ENCODE results near the gene PRRX1. TPM values are rescaled to one million over a fixed set of nuclear protein-coding genes. Genes with fewer than 3 reads are reported as not detected.

The PRRX1 gene
- under 1 TPM in 3 of 5 donors, not detected in 2; 0.07 to 0.50 (median 0.41) TPM for total RNA-seq
- 0.37 TPM for total RNA-seq (2013)
- total RNA-seq = 0 to 0.09 (median 0) reads per million in 29 experiments

GRCh38 chr1:170664093-170664827 is at the start of gene PRRX1:
PRRX1 (plus strand) TSS chr1:170664131; CDS start chr1:170664219, 88 bp downstream.
- H3K27me3 Mint-ChIP-seq = peaks cover 77 to 86% of the 10 kb centered on the region in 2 donors
- H3K27ac Mint-ChIP-seq = no peak within 1 kb of the TSS
- 4% methylated on average over 49 of the region's 56 CpGs for WGBS (ENCODE audit: insufficient coverage)
- no peak for DNase-seq
- no peaks in the 10 kb centered on the region for H3K9me3 ChIP-seq
- peaks cover 38 to 53% (median 45%) of the 10 kb centered on the region in 3 donors for H3K4me1 Mint-ChIP-seq
- POLR2A ChIA-PET = no interaction called here
- CTCF ChIA-PET = no interaction called here
- H3K36me3 Mint-ChIP-seq = no peaks in the 10 kb centered on the region
- no peak within 1 kb of the TSS for H3K4me3 ChIP-seq (ENCODE audit: control insufficient read depth in 1 of 2, extremely low read depth in 1 of 2, low read length in 1 of 2)
- peak within 1 kb of the TSS in 2 of 3 donors; percentile 31 to 48 for H3K4me3 Mint-ChIP-seq
- no peaks in the 10 kb centered on the region for H3K9me3 Mint-ChIP-seq
- no peak within 1 kb of the TSS for H3K27ac ChIP-seq (ENCODE audit: low read length)
- no peaks in the 10 kb centered on the region for H3K36me3 ChIP-seq (ENCODE audit: control insufficient read depth in 2 of 2, extremely low read depth in 1 of 2, insufficient read depth in 1 of 2, low read length in 1 of 2)
- peaks cover 0 to 10% of the 10 kb centered on the region in 2 experiments for H3K4me1 ChIP-seq (ENCODE audit: control insufficient read depth in 1 of 2, extremely low read depth in 1 of 2, insufficient read depth in 2 of 2, low read length in 2 of 2)
- peaks cover 14 to 86% of the 10 kb centered on the region in 2 experiments for H3K27me3 ChIP-seq (replicated peaks in 1 of 2; ENCODE audit: control insufficient read depth in 2 of 2, extremely low read depth in 1 of 2, insufficient read depth in 2 of 2, low read length in 1 of 2)
- no peak for ATAC-seq (replicated peaks in 1 of 4)

GRCh38 chr1:170617591-170618330 is 46.2 kb upstream of the PRRX1 start:
- Mint-ChIP-seq H3K36me3 (no peaks in the 10 kb centered on the region), H3K9me3 (peaks cover 2 to 5% (median 4%) of the 10 kb centered on the region in 3 donors), H3K27ac (no peak overlapping the region), H3K27me3 (peaks cover 10 to 19% of the 10 kb centered on the region in 2 donors), H3K4me1 (no peaks in the 10 kb centered on the region), H3K4me3 (no peak overlapping the region)
- ATAC-seq (replicated peaks in 1 of 4) (no peak), DNase-seq (no peak)
- Histone ChIP-seq H3K27ac (ENCODE audit: low read length) (no peak overlapping the region), H3K4me3 (ENCODE audit: control insufficient read depth in 1 of 2, extremely low read depth in 1 of 2, low read length in 1 of 2) (no peak overlapping the region), H3K9me3 (no peaks in the 10 kb centered on the region), H3K4me1 (ENCODE audit: control insufficient read depth in 1 of 2, extremely low read depth in 1 of 2, insufficient read depth in 2 of 2, low read length in 2 of 2) (no peaks in the 10 kb centered on the region), H3K27me3 (replicated peaks in 1 of 2; ENCODE audit: control insufficient read depth in 2 of 2, extremely low read depth in 1 of 2, insufficient read depth in 2 of 2, low read length in 1 of 2) (peaks cover 0 to 8% of the 10 kb centered on the region in 2 experiments), H3K36me3 (ENCODE audit: control insufficient read depth in 2 of 2, extremely low read depth in 1 of 2, insufficient read depth in 1 of 2, low read length in 1 of 2) (no peaks in the 10 kb centered on the region)
- POLR2A ChIA-PET = no interaction called here
- CTCF ChIA-PET = interaction anchor here in 1 of 2 donors (0.6 kb wide), 1 partner anchor 1160 kb away, joined by 3 read pairs; no protein-coding TSS in a partner anchor
- 88% methylated on average over 1 of the region's 7 CpGs for WGBS (ENCODE audit: insufficient coverage)

GRCh38 chr1:170618421-170618820 is 45.5 kb upstream of the PRRX1 start:
- H3K27ac Mint-ChIP-seq = no peak overlapping the region
- Histone ChIP-seq H3K4me1 (ENCODE audit: control insufficient read depth in 1 of 2, extremely low read depth in 1 of 2, insufficient read depth in 2 of 2, low read length in 2 of 2) (no peaks in the 10 kb centered on the region), H3K4me3 (ENCODE audit: control insufficient read depth in 1 of 2, extremely low read depth in 1 of 2, low read length in 1 of 2) (no peak overlapping the region), H3K27ac (ENCODE audit: low read length) (no peak overlapping the region), H3K36me3 (ENCODE audit: control insufficient read depth in 2 of 2, extremely low read depth in 1 of 2, insufficient read depth in 1 of 2, low read length in 1 of 2) (no peaks in the 10 kb centered on the region), H3K9me3 (no peaks in the 10 kb centered on the region), H3K27me3 (replicated peaks in 1 of 2; ENCODE audit: control insufficient read depth in 2 of 2, extremely low read depth in 1 of 2, insufficient read depth in 2 of 2, low read length in 1 of 2) (peaks cover 0 to 8% of the 10 kb centered on the region in 2 experiments)
- no peaks in the 10 kb centered on the region for H3K36me3 Mint-ChIP-seq
- DNase-seq (no peak), ATAC-seq (replicated peaks in 1 of 4) (no peak)
- H3K4me3 Mint-ChIP-seq = no peak overlapping the region
- peaks cover 4 to 14% of the 10 kb centered on the region in 2 donors for H3K27me3 Mint-ChIP-seq
- H3K4me1 Mint-ChIP-seq = no peaks in the 10 kb centered on the region
- ChIA-PET CTCF (no interaction called here), POLR2A (no interaction called here)
- H3K9me3 Mint-ChIP-seq = no peaks in the 10 kb centered on the region
- no CpG with 5 or more reads among the region's 2 CpGs for WGBS (ENCODE audit: insufficient coverage)

- Histone ChIP-seq H3K27me3 (replicated peaks in 1 of 2; ENCODE audit: control insufficient read depth in 2 of 2, extremely low read depth in 1 of 2, insufficient read depth in 2 of 2, low read length in 1 of 2) (peaks cover 0 to 2% of the 10 kb centered on the region in 2 experiments), H3K4me3 (ENCODE audit: control insufficient read depth in 1 of 2, extremely low read depth in 1 of 2, low read length in 1 of 2) (no peak overlapping the region), H3K27ac (ENCODE audit: low read length) (no peak overlapping the region), H3K9me3 (no peaks in the 10 kb centered on the region), H3K36me3 (ENCODE audit: control insufficient read depth in 2 of 2, extremely low read depth in 1 of 2, insufficient read depth in 1 of 2, low read length in 1 of 2) (no peaks in the 10 kb centered on the region), H3K4me1 (ENCODE audit: control insufficient read depth in 1 of 2, extremely low read depth in 1 of 2, insufficient read depth in 2 of 2, low read length in 2 of 2) (no peaks in the 10 kb centered on the region)
- ChIA-PET CTCF (no interaction called here), POLR2A (no interaction called here)
- DNase-seq (no peak), ATAC-seq (replicated peaks in 1 of 4) (no peak)
- H3K27ac Mint-ChIP-seq = no peak overlapping the region
- no peaks in the 10 kb centered on the region for H3K36me3 Mint-ChIP-seq
- WGBS (ENCODE audit: insufficient coverage) = 88% methylated on average over 6 of the region's 7 CpGs
- no peak overlapping the region for H3K4me3 Mint-ChIP-seq
- H3K4me1 Mint-ChIP-seq = no peaks in the 10 kb centered on the region
- no peaks in the 10 kb centered on the region for H3K9me3 Mint-ChIP-seq
- H3K27me3 Mint-ChIP-seq = peaks cover 4 to 15% of the 10 kb centered on the region in 2 donors
Observed at GRCh38 chr1:170619241-170620028, 44.5 kb upstream of the PRRX1 start.

GRCh38 chr1:170620164-170620563 is 43.8 kb upstream of the PRRX1 start:
- POLR2A ChIA-PET = no interaction called here
- DNase-seq (no peak), ATAC-seq (replicated peaks in 1 of 4) (no peak)
- H3K36me3 ChIP-seq (ENCODE audit: control insufficient read depth in 2 of 2, extremely low read depth in 1 of 2, insufficient read depth in 1 of 2, low read length in 1 of 2) = no peaks in the 10 kb centered on the region
- H3K4me1 ChIP-seq (ENCODE audit: control insufficient read depth in 1 of 2, extremely low read depth in 1 of 2, insufficient read depth in 2 of 2, low read length in 2 of 2) = no peaks in the 10 kb centered on the region
- CTCF ChIA-PET = no interaction called here
- Mint-ChIP-seq H3K4me3 (no peak overlapping the region), H3K27me3 (peaks cover 7 to 20% of the 10 kb centered on the region in 2 donors), H3K4me1 (no peaks in the 10 kb centered on the region), H3K36me3 (no peaks in the 10 kb centered on the region), H3K9me3 (no peaks in the 10 kb centered on the region), H3K27ac (no peak overlapping the region)
- no peaks in the 10 kb centered on the region for H3K9me3 ChIP-seq
- H3K4me3 ChIP-seq (ENCODE audit: control insufficient read depth in 1 of 2, extremely low read depth in 1 of 2, low read length in 1 of 2) = no peak overlapping the region
- no peak overlapping the region for H3K27ac ChIP-seq (ENCODE audit: low read length)
- H3K27me3 ChIP-seq (replicated peaks in 1 of 2; ENCODE audit: control insufficient read depth in 2 of 2, extremely low read depth in 1 of 2, insufficient read depth in 2 of 2, low read length in 1 of 2) = no peaks in the 10 kb centered on the region

- Mint-ChIP-seq H3K36me3 (no peaks in the 10 kb centered on the region), H3K9me3 (no peaks in the 10 kb centered on the region), H3K4me3 (no peak overlapping the region), H3K4me1 (no peaks in the 10 kb centered on the region), H3K27me3 (peaks cover 11 to 15% of the 10 kb centered on the region in 2 donors), H3K27ac (no peak overlapping the region)
- Histone ChIP-seq H3K9me3 (no peaks in the 10 kb centered on the region), H3K27me3 (replicated peaks in 1 of 2; ENCODE audit: control insufficient read depth in 2 of 2, extremely low read depth in 1 of 2, insufficient read depth in 2 of 2, low read length in 1 of 2) (no peaks in the 10 kb centered on the region), H3K36me3 (ENCODE audit: control insufficient read depth in 2 of 2, extremely low read depth in 1 of 2, insufficient read depth in 1 of 2, low read length in 1 of 2) (no peaks in the 10 kb centered on the region), H3K27ac (ENCODE audit: low read length) (no peak overlapping the region), H3K4me1 (ENCODE audit: control insufficient read depth in 1 of 2, extremely low read depth in 1 of 2, insufficient read depth in 2 of 2, low read length in 2 of 2) (no peaks in the 10 kb centered on the region), H3K4me3 (ENCODE audit: control insufficient read depth in 1 of 2, extremely low read depth in 1 of 2, low read length in 1 of 2) (no peak overlapping the region)
- DNase-seq = no peak
- ATAC-seq (replicated peaks in 1 of 4) = no peak
- POLR2A ChIA-PET = no interaction called here
- 68% methylated on average over 2 of the region's 2 CpGs for WGBS (ENCODE audit: insufficient coverage)
- CTCF ChIA-PET = no interaction called here
Observed at GRCh38 chr1:170623171-170623570, 40.8 kb upstream of the PRRX1 start.
